ENCODE results near the gene NRCAM. TPM values are rescaled to one million over a fixed set of nuclear protein-coding genes. Genes with fewer than 3 reads are reported as not detected.

Gene NRCAM
- total RNA-seq, 1 experiment from 2014 or later = 40.3 TPM

- TF ChIP-seq EZH2 (IDR thresholded peaks at IDR 0.05; ENCODE audit: low read depth) (no peak), CTCF (conservative IDR thresholded peaks at IDR 0.05) (no peak)
- intact Hi-C loops (cut with micrococcal nuclease; ENCODE audit: unreplicated experiment) = no loop called here
- Histone ChIP-seq H3K36me3 (ENCODE audit: low read depth) (no peaks in the 10 kb centered on the region), H3K9me2 (ENCODE audit: insufficient read depth) (no peaks in the 10 kb centered on the region), H3K4me2 (peak overlapping the region; percentile 20; the same call in 1 of the 2 replicates), H3K9me3 (ENCODE audit: insufficient read depth, low read depth) (no peaks in the 10 kb centered on the region), H3F3A (ENCODE audit: insufficient read depth, low read depth) (no peaks in the 10 kb centered on the region), H3K27ac (peak overlapping the region; percentile 58), H4K20me1 (ENCODE audit: insufficient read depth) (no peaks in the 10 kb centered on the region), H3K4me1 (replicated peaks; ENCODE audit: insufficient read depth) (peaks cover 29% of the 10 kb centered on the region), H3K4me3 (no peak overlapping the region), H3K27me3 (ENCODE audit: insufficient read depth, low read depth) (no peaks in the 10 kb centered on the region), H3K79me2 (ENCODE audit: low read depth) (no peaks in the 10 kb centered on the region), H2AFZ (no peak overlapping the region)
- CTCF ChIA-PET = no interaction called here
- no peak for DNase-seq
- POLR2A ChIA-PET (ENCODE audit: unreplicated experiment) = no interaction called here
- TSS peak; percentile 8 for BruUV-seq (replicated peaks)
Measured at GRCh38 chr7:108234281-108234680, 222.0 kb downstream of the NRCAM start.

- Histone ChIP-seq H3K4me2 (no peak overlapping the region), H3K79me2 (ENCODE audit: low read depth) (no peaks in the 10 kb centered on the region), H3K4me3 (no peak overlapping the region), H3F3A (ENCODE audit: insufficient read depth, low read depth) (no peaks in the 10 kb centered on the region), H3K27ac (no peak overlapping the region), H4K20me1 (ENCODE audit: insufficient read depth) (no peaks in the 10 kb centered on the region), H3K27me3 (ENCODE audit: insufficient read depth, low read depth) (no peaks in the 10 kb centered on the region), H3K4me1 (replicated peaks; ENCODE audit: insufficient read depth) (peaks cover 24% of the 10 kb centered on the region), H3K9me2 (ENCODE audit: insufficient read depth) (no peaks in the 10 kb centered on the region), H3K9me3 (ENCODE audit: insufficient read depth, low read depth) (no peaks in the 10 kb centered on the region), H3K36me3 (ENCODE audit: low read depth) (no peaks in the 10 kb centered on the region), H2AFZ (no peak overlapping the region)
- no TSS peak for BruUV-seq (replicated peaks)
- intact Hi-C loops (cut with micrococcal nuclease; ENCODE audit: unreplicated experiment) = no loop called here
- DNase-seq = no peak
- ChIA-PET CTCF (interaction anchor here (0.6 kb wide), 1 partner anchor 464 kb away, joined by 4 read pairs; no protein-coding TSS in a partner anchor), POLR2A (ENCODE audit: unreplicated experiment) (interaction anchor here (0.6 kb wide), 1 partner anchor 81 kb away, joined by 4 read pairs; no protein-coding TSS in a partner anchor)
- TF ChIP-seq EZH2 (IDR thresholded peaks at IDR 0.05; ENCODE audit: low read depth) = no peak
Measured at GRCh38 chr7:108232076-108232475, 224.2 kb downstream of the NRCAM start.

- DNase-seq = no peak
- Histone ChIP-seq H3K27ac (no peak overlapping the region), H3F3A (ENCODE audit: insufficient read depth, low read depth) (no peaks in the 10 kb centered on the region), H4K20me1 (ENCODE audit: insufficient read depth) (no peaks in the 10 kb centered on the region), H3K4me3 (no peak overlapping the region), H3K79me2 (ENCODE audit: low read depth) (no peaks in the 10 kb centered on the region), H3K9me2 (ENCODE audit: insufficient read depth) (no peaks in the 10 kb centered on the region), H3K27me3 (ENCODE audit: insufficient read depth, low read depth) (no peaks in the 10 kb centered on the region), H3K4me1 (replicated peaks; ENCODE audit: insufficient read depth) (peaks cover 19% of the 10 kb centered on the region), H3K36me3 (ENCODE audit: low read depth) (no peaks in the 10 kb centered on the region), H3K9me3 (ENCODE audit: insufficient read depth, low read depth) (no peaks in the 10 kb centered on the region), H3K4me2 (no peak overlapping the region), H2AFZ (no peak overlapping the region)
- CTCF ChIA-PET = no interaction called here
- TF ChIP-seq EZH2 (IDR thresholded peaks at IDR 0.05; ENCODE audit: low read depth) = no peak
- TF ChIP-seq CTCF (conservative IDR thresholded peaks at IDR 0.05) = no peak
- BruUV-seq (replicated peaks) = no TSS peak
- intact Hi-C loops (cut with micrococcal nuclease; ENCODE audit: unreplicated experiment) = no loop called here
- POLR2A ChIA-PET (ENCODE audit: unreplicated experiment) = no interaction called here
Measured at GRCh38 chr7:108231221-108231620, 225.0 kb downstream of the NRCAM start.

GRCh38 chr7:108227366-108227765, 228.9 kb downstream of the NRCAM start:
- Histone ChIP-seq H3K4me1 (replicated peaks; ENCODE audit: insufficient read depth) (0 out of 2 replicates have a peak, but pooled peaks cover 4% of the 10 kb centered on the region), H2AFZ (no peak overlapping the region), H3K9me3 (ENCODE audit: insufficient read depth, low read depth) (no peaks in the 10 kb centered on the region), H3K27ac (no peak overlapping the region), H3K4me2 (no peak overlapping the region), H4K20me1 (ENCODE audit: insufficient read depth) (no peaks in the 10 kb centered on the region), H3F3A (ENCODE audit: insufficient read depth, low read depth) (no peaks in the 10 kb centered on the region), H3K9me2 (ENCODE audit: insufficient read depth) (no peaks in the 10 kb centered on the region), H3K79me2 (ENCODE audit: low read depth) (no peaks in the 10 kb centered on the region), H3K27me3 (ENCODE audit: insufficient read depth, low read depth) (no peaks in the 10 kb centered on the region), H3K4me3 (no peak overlapping the region), H3K36me3 (ENCODE audit: low read depth) (no peaks in the 10 kb centered on the region)
- BruUV-seq (replicated peaks) = no TSS peak
- TF ChIP-seq EZH2 (IDR thresholded peaks at IDR 0.05; ENCODE audit: low read depth) (no peak), CTCF (conservative IDR thresholded peaks at IDR 0.05) (no peak)
- intact Hi-C loops (cut with micrococcal nuclease; ENCODE audit: unreplicated experiment) = no loop called here
- POLR2A ChIA-PET (ENCODE audit: unreplicated experiment) = interaction anchor here (0.7 kb wide), 1 partner anchor 43 kb away, joined by 5 read pairs; no protein-coding TSS in a partner anchor
- DNase-seq = no peak
- CTCF ChIA-PET = interaction anchor here (1.0 kb wide), 1 partner anchor 27 kb away, joined by 3 read pairs; no protein-coding TSS in a partner anchor

Measured in PC-9 (cell line).